GM18951 (cell line): ENCODE measurements around the gene ZDHHC19.
"Not testable (repeated sequence)": the region's sequence is repeated elsewhere in the genome, so short reads cannot be mapped to it uniquely, and the experiment has no call there.

ENCODE experiments used
- POLR2A ChIP-seq: IDR thresholded peaks from 4 replicates; pipeline ENCODE4 v1.6.1; 2011; ENCODE audit warnings: mild to moderate bottlenecking; ENCODE audit not compliant: insufficient read length, insufficient read depth; ENCODE audit errors: extremely low read depth
- in situ Hi-C: fragments of 300-500 bp; cut with MboI; formaldehyde crosslinking; loops from one replicate; pipeline ENCODE4 v1.12.0; 2022; ENCODE audit warnings: low sequenced_read_pairs, mixed read lengths, inconsistent platforms; ENCODE audit not compliant: unreplicated experiment

The ZDHHC19 gene

DNA sequence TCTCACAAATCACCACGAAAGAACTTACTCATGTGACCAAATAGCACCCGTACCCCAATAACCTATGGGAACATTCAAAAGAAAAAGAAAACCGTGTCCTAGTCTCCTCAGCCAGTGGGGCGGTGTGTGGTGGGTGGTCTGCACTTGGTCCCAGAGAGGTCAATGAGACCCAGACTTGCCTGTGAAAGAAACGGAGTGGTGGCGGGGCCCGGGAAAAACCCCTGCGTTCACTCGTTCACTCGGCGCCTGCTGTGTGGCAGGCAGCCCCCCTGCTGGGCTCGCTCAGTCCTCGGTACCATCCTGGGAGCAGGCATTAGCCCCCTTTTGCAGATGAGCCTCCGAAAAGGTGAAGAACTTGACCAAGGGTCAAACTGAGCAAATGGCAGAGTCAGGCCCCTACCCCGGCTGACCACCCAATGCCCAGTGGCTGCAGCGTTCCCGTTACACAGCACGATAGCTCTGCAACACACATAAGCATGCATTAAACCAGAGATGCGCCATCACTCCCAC lies 36.0 kb downstream of the ZDHHC19 start:
- TF ChIP-seq POLR2A, result no peak
- in situ Hi-C loops, result no loop called here

DNA sequence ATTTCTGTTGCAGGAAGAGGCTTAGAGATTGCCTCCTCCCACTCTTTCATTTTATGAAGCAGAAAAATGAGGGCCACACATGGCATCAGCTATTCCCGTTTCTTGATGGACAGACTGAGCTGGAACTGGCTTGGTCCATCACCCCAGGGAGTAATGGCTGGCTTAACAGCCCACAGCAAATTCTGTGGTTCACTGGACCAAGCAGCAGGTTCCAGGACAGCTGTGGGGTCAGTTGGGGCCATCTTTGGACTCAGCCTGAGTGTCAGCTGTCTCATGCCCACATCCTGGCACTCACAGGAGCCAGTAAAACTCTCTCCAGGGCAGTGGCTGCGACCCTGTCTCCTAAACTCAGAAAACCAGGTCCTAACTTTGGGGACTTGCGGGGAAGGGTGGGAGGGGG lies 36.5 kb downstream of the ZDHHC19 start:
- no peak for TF ChIP-seq POLR2A
- in situ Hi-C loops, result no loop called here

DNA sequence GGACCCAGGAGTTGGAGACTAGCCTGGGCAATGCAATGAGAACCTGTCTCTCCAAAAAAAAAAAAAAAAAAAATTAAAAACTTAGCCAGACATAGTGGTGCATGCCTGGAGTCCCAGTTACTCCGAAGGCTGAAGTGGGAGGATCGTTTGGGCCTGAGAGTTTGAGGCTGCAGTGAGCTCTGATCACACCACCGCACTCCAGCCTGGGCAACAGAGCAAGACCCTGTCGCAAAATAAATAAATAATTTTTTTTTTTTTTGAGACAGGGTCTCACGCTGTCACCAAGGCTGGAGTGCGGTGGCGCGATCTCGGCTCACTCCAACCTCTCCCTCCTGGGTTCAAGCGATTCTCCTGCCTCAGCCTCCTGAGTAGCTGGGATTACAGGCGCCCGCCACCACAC lies 40.9 kb downstream of the ZDHHC19 start:
- in situ Hi-C loops, result not testable (repeated sequence)

DNA sequence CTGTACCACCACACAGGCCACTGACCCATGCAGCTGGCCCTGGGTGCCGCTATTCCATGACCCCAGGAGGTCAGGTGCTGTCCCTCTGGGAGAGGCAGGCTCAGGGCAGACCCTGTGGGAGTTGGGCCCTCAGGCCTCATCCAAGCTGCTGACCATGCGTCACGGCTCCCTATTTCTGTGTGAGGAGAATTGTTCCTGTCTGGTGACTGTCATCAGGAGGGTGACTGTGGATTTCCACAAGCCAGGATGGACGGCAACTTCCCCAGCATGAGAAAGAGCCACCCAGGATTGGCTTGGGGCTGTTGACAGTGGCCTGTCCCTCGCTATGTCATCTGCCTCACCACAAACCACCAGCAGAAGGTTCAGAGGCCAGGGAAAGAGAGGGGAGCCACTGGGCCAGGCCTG lies 41.4 kb downstream of the ZDHHC19 start:
- TF ChIP-seq POLR2A, result no peak
- in situ Hi-C loops, result no loop called here

DNA sequence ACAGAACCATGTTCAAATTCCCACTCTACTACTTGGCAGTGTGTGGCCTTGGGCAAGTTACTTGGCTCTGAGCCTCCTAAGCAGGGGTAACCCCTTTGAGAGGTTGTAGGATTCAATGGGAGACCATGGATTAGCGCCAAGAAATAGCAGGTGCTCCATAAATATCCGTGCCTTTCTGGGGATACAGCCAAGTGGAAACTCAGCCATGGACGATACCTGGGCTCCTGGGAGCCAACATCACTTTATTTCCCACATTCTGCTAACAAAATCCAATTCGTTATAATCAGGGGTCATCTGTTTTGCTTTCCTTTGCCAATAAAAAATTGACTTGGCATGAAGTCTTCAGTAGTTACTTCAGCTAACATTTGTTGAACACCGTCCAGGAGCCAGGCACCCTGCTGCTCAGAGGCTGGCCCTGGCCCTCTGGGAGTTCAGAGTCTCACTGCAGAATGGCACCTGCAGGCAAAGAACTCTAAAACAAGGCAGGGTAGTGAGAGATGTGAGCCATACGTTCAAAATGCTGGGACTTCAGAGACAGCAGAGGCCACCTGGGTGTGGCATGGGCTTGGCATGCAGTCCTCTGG lies 42.3 kb downstream of the ZDHHC19 start:
- no peak for TF ChIP-seq POLR2A
- in situ Hi-C loops, result no loop called here

DNA sequence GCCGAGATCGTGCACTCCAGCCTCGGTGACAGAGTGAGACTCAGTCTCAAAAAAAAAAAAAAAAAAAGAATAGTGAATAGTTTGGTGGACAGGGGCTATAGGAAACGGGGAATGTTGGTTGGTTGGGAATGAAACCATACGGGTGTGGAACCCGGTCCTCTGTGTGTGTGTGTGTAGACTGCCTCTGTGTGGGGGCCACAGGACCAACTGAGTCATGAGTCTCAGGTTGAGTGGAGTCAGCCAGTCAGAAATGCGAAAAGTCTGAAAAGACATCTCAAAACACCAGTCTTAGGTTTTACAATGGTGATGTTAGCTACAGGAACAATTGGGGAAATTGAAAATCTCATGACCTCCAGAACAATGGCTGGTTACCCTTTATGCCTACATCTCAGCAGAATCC lies 44.5 kb downstream of the ZDHHC19 start:
- TF ChIP-seq POLR2A, result no peak
- in situ Hi-C loops, result no loop called here

DNA sequence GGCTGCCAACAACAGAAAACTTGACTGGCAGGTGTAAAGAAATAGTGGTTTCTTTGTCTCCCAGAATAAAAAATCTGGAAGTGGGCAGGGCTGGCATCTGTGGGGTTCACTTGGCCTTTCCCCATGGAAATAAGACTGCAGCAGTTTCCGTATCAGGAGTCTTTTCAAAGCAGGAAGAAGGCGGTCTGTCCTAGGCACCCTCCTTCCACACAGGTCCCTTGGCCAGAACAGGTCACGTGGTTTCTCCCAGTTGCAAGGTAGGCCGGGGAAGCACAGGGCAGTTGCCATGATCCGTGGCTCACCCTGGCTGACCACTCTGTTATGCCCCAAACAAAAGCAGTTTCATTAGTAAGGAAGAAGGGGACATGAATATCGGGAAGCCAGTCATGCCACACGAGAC lies 45.4 kb downstream of the ZDHHC19 start:
- TF ChIP-seq POLR2A, result no peak
- in situ Hi-C loops, result no loop called here

DNA sequence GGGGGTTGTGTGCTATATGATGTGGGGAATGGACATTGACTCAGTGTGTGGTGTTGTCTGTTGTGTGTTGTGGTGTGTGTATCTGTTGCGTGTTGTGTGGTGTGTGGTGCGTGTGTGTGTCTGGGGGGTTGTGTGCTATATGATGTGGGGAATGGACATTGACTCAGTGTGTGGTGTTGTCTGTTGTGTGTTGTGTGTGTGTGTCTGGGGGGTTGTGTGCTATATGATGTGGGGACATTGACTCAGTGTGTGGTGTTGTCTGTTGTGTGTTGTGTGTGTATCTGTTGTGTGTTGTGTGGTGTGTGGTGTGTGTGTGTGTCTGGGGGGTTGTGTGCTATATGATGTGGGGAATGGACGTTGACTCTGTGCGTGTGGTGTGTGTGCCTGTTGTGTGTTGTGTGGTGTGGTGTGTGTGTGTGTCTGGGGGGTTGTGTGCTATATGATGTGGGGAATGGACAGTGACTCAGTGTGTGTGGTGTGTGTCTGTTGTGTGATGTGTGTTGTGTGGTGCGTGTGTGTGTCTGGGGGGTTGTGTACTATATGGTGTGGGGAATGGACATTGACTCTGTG lies 46.1 kb downstream of the ZDHHC19 start:
- in situ Hi-C loops, result not testable (repeated sequence)

DNA sequence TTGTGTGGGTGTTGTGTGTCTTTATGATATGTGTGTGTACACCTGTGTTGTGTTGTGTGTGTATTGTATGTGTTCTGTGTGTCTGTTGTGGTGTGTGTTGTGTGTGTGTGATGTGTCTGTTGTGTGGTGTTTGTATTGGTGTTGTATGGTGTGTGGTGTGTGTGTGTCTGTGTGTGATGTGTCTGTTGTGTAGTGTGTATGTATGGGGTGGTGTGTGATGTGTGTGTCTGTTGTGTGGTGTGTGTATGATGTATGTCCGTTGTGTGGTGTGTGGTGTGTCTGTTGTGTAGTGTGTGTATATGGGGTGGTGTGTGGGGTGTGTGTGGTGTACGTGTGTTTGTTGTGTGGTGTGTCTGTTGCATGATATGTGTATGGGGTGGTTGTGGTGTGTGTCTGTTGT lies 46.6 kb downstream of the ZDHHC19 start:
- in situ Hi-C loops, result no loop called here
- TF ChIP-seq POLR2A, result no peak

DNA sequence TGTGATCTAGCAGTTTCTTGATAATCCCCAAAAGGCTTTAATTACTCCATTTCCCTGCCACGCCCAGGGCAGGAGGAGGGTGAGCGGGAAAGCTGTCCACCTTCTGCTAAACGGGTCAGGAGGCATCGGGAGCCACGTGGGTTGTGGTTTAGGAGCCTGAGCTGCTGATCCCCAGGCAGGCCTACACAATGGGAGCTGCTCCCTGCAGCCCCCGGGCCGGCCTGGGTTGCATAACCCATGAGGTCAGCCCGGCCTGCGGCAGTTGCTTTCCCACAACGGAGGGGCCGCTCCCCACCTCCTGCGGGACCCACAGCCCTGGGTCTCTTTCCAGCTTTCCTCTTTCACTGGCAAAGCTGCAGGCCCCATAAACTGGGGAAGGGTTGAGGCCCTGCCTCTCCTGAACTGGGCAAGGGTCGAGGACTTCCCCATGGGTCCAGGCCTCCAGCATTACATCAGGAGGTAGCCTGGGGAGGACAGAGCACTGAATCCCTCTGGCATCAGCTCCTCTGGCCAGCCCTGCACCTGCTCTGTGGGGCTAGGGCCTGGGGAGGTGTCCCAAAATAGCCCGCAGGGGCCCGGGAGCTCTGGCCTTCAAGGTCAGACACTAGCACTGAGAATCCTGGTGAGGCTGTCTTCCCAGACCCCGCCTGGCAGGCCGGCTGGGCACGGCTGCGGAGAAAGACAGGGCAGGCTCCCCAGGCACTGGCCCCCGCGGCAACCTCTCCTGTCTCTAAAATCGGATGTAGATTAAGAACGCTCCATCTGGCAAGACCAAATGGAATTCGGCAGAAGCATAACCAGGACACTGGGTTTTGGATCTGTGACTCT lies 47.3 kb downstream of the ZDHHC19 start:
- in situ Hi-C loops, result no loop called here
- TF ChIP-seq POLR2A, result no peak

DNA sequence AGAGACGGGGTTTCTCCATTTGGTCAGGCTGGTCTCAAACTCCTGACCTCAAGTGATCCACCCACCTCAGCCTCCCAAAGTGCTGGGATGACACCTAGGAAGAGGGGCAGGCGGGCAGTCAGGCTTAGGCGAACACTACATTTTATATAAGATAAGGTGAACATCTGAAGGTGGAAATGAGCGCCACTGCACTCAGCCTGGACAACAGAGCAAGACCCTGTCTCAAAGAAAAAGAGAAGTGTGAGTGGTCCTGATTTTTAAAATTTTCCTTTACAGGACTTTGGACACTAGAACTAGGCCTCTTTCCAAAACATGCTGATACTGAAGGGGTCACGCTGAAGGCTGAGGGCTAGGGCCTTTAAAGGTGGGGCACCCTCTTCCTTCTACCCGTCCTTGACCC lies 48.0 kb downstream of the ZDHHC19 start:
- in situ Hi-C loops, result no loop called here
- TF ChIP-seq POLR2A, result no peak

DNA sequence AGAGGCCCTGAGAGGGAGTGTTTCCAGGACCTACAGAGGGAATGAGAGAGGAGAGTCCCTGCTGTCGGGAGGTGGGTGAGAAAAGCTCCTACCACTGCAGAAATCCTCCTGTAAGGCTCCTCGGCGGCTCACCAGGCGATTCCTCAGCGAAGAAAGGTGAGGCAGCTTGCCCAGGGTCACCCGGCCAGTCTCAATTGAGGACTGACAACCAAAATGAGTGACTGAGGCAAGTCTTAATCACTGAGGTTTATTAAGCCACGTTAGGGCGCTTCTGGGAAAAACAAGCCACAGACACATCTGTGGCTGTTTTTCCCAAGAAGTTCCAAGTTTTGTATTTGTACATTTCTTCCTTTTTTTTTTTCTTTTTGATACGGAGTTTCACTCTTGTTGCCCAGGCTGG lies 48.5 kb downstream of the ZDHHC19 start:
- no peak for TF ChIP-seq POLR2A
- in situ Hi-C loops, result no loop called here

DNA sequence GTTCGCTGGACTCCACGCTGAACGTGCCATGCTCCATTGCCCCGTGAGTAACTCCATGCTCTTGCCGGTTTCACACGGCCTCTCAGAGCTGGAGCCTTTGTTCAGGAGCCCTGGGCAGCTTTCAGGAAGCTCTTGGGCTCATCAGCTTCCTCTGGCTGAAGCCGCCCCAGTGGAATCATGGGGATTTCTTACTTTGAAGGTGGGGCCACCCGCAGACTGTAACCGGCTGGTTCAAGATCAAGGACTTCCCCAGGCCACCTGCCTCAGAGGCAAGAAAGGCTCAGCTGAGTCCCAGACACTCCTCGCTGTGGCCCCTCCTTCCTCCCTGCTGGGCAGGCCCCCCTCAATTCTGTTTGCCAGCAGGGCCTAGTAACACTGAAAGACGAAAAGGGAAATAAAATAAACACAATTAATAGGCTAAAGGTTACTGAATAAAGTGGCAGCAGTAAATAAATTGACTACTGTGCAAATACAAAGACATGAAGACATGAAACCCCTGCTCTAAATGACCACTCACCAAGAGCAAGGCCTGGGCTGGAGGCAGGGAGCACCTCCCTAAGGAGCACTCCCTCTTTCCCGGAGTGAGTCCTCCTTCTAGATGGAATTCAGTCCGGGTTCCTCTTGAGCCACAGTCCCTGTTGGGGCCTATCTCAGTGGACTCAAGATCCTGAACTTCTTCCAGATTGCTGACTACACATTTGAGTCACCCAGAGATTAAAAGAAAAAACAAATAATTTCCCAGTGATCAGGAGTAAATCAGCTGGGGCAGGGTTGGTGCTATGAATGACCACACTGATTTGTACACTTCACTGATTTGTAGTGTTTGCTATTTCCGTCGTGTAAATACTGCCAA lies 51.0 kb downstream of the ZDHHC19 start:
- in situ Hi-C loops, result no loop called here
- peak; percentile 46 for TF ChIP-seq POLR2A

DNA sequence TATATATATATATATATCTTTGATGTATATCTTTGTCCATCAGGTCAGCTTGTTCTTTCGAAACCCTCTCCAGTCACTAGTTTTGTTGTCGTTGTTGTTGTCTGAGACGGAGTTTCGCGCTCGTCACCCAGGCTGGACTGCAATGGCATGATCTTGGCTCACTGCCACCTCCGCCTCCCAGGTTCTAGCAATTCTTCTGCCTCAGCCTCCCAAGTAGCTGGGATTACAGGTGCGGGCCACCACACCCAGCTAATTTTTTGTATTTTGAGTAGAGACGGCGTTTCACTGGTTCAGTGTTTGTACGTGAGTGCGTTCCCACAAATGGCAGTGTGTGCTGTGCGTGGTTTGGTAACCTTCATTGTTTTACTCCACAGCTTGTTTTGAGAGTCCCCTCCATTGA lies 51.7 kb downstream of the ZDHHC19 start:
- in situ Hi-C loops, result no loop called here
- TF ChIP-seq POLR2A, result no peak

DNA sequence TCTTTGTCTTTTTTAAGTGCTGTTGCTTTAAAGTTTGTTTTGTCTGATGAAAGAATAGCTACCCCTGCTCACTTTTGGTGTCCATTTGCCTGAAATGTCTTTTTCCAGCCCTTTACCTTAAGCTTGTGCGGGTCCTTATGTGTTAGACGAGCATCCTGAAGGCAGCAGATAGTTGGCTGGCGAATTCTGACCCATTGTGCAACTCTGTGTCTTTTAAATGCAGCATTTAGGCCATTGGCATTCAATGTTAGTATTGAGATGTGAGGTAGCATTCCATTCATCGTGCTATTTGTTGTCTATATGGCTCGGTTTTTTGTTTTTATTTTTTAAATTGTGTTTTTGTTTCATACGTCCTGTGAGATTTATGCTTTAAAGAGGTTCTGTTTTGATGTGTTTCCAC lies 55.0 kb downstream of the ZDHHC19 start:
- TF ChIP-seq POLR2A, result no peak
- in situ Hi-C loops, result no loop called here
